HG02678 (cell line): Measurements from ENCODE around the gene GTF2B.
"Not testable (repeated sequence)": the region's sequence is repeated elsewhere in the genome, so short reads cannot be mapped to it uniquely, and the experiment has no call there.

Source experiments
- ATAC-seq: cut with Tn5 transposase; IDR thresholded peaks from one replicate; pipeline ENCODE4 v1.9.1; 2021; ENCODE audit warnings: mild to moderate bottlenecking, moderate library complexity; ENCODE audit not compliant: unreplicated experiment

GTF2B gene

DNA sequence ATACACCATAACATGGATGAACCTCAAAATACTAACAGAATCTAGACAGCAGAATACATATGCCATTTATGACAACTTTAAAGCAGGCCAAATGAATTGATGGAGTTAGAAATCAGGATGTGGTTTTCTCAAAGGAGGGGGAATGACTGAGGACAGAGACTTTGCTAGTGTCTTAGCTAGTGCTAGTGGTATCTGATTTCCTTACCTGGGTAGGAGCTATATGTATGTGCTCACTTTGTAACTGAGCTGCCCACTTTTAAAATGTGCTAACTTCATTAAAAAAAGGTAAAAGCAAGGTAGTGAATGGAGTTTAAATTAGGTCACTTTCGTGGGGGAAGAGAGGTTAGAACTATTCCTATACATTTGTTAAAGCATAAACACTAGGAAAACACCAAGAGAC is 2.6 kb downstream of the GTF2B start:
- ATAC-seq, result no peak

DNA sequence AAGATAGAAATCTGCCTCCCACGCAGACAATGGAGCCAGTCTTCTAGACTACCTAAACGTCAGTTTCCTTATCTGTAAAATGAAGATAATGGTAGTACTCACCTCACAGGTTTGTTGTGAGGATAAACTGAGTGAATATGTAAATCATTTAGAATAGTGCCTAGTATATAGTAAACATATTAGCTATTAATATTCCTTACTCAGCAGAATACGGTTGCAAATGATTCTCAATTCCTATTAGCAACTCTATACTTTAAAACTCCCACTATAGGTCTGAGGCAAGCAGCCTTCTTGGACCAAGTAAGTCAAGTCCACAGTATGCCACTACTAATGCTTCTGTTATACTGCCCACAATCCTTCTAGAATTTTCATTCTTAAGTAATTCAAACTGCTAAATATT is 5.4 kb downstream of the GTF2B start:
- no peak for ATAC-seq

DNA sequence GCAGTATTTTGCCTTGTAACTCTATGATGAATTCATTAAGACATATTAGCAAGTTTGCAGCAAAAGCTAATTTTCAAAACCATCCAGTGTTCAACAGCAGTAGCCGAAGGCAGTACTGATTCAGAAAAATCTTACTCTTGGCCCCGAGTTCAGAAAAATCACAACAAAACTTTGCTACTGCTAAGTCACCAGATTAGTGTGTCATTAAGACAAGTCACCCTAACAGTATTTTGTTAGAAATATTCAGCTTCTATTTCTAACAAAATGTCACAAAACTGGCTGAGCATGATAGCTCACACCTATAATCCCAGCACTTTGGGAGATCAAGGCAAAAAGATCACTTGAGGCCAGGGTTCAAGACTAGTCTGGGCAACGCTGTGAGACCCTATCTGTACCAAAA is 8.2 kb downstream of the GTF2B start:
- no peak for ATAC-seq

DNA sequence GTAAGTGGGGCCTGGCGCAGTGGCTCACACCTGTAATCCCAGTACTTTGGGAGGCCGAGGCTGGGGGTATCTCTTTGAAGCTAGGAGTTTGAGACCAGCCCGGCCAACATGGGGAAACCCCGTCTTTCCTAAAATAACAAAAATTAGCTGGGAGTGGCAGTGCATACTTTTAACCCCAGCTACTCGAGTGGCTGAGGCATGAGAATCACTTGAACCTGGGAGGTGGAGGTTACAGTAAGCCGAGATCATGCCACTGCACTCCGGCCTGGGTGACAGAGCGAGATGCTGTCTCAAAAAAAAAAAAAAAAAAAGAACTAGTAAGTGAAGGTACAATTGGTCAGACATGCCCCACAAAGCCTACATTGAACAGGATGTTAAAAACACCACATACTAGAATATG is 10.7 kb downstream of the GTF2B start:
- not testable (repeated sequence) for ATAC-seq

DNA sequence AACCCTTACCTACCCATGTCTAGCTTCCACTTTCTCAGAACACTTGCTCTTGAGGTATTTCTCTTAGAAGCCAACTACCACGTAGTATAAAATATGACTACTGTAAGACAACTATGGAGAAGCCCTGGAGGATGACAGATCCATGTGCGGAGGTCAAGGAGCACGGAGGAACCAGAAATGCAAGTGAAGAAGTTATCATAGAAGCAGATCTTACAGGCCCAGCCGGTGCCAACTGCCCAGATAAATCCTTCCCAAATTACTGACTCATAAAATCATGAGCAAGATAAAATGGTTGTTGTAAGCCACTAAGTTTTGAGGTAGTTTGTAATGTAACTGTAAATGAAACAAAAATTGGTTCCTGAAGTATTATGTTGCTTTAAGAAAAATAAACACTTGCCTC is 12.6 kb downstream of the GTF2B start:
- no peak for ATAC-seq

DNA sequence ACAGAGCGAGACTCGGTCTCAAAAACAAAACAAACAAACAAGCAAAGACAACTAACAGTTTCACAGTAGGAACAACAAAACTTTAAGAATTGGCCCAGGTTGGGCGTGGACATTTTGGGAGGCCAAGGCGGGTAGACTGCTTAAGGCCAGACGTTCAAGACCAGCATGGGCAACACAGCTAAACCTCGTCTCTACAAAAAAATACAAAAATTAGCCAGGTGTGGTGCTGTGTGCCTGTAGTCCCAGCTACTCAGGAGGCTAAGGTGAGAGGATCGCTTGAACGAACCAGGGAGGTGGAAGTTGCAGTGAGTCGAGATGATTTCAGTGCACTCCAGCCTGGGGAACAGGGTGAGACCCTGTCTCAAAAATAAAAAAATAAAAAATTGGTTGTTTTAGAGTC is 13.5 kb downstream of the GTF2B start:
- ATAC-seq, result no peak

DNA sequence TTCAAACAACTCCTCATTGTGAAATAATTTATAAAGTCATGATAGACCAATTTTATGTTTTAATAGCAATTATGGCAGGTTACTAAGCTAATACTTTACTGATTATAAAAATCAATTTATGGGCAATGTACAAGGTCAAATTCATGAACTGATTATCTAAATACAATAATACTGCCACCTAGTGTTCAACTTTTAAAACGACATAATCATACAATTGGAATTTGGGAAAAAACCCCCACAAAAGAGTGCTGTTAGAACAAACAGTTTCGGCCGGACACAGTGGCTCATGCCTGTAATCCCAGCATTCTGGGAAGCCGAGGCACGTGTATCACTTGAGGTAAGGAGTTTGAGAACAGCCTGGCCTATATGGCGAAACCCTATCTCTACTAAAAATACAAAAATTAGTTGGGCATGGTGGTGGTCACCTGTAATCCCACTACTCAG is 14.0 kb downstream of the GTF2B start:
- no peak for ATAC-seq

DNA sequence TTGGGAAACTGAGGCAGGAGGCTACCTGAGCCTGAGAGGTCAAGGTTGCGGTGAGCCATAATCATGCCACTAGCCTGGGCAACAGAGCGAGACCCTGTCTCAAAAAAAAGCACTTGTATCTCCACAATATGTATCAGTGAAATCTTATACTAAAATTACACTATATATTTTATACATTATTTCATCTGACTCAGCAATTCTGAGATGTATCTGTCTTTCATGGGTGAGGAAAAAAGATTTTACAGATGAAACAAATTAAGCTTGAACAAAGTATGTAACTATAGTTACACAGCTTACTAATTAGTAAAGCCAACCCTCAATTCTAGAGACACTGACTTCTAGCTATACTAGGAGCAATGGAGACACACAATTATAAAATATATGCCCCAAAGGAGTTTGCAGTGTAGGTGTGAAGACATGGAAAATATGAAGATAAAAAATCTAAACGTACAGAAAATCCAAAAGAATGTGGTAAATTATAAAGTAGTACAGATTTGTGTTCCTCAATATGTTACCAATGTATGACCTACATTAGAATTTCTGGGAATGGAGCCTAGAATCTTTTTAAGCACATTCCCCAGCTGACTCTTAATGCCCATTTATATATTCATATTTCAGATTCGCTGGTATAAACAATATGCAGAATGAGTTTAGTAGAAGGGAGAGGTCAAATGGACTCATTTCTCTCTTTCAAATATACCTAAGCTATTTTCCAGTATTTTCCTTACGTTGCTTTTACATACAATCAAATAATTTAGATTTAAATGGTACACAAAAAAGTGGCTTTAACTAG is 14.6 kb downstream of the GTF2B start:
- no peak for ATAC-seq

DNA sequence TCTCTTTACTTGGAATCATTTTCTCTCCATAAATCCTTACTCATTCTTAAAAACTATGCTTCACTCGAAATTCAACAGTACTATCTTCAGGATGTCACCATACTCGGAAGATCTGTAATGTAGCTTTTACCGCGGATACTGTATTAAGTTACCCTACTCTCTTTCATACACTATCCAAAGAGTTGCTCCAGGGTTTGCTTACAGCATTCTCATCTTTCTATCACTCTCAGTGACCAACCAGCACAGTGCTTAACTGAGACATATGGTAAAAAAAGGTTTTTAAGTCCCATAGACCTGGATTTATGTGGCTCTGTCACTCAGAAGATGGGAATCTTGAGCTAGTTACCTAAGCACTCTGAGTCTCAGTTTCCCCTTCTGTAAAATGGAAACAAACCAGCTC is 15.8 kb downstream of the GTF2B start:
- ATAC-seq, result no peak

DNA sequence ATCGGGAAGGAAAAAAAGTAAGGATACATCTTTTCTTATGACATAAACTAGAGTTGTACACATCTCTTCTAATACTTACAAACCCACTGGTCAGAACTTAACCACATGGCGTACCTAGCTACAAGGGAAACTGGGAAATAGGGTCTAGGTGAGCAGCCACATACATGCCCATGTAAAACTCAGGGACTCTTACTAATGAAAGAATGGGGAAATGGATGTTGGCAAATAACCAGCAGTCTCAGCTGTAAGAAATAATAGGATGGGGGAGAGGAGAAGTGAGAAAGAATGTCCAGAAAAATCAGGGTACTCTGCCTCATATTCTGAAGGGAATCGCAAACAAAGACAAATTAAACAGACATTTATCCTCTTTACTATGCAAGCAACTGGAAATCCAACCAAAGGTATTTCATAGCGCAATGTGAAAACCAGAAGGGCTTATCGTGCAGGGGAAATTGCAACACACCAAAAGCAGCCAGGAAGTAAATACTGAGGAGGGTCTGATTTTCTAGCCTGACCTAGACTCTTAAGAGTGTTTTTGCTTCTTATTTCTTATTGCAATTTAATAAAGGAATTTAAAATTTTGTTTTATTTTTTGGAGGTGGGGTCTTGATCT is 17.5 kb downstream of the GTF2B start:
- no peak for ATAC-seq

DNA sequence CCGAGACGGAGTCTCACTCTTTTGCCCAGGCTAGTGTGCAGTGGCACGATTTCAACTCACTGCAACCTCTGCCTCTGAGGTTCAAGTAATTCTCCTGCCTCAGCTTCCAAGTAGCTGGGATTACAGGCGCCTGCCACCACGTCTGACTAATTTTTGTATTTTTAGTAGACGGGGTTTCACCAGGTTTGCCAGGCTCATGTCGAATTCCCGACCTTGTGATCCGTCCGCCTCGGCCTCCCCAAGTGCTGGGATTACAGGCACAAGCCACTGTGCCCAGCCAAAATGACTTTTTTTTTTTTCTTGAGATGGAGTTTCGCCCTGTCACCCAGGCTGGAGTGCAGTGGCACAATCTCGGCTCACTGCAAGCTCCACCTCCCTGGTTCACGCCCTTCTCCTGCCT is 21.7 kb downstream of the GTF2B start:
- not testable (repeated sequence) for ATAC-seq

DNA sequence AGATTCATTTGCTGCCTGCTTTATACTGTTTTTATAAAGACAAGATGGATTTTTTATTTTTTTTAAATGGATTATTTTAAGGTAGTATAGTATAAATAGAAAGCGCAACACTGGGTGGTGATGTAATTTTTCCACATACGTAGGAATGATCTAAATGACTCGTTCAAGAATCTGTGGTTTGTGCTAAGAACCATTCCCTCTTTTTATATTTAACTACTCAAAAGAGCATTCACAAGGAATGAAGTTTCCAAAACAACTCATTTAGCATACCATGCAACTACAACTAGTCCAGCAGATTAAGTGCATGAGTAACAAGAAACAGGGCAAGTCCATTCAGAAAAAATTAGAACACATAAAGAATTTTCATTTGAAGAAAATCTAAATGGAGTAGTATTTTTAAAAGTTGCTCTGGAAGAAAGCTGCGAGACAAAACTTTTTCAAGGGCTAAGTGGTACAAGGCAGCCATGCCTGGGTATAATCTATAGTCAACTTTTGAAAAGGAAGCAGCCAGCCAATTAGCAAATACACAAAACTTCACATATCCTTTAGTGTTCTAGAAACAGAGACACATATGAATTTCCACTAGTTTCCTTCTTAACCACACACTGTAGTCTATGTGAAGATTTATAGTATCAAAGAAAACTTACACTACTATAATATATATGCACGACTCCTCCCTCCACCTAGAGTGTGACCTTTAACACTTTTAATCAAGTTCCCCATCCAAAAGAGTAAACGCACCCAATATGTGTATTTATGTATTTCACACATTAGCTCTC is 23.4 kb downstream of the GTF2B start:
- ATAC-seq, result peak; percentile 34

DNA sequence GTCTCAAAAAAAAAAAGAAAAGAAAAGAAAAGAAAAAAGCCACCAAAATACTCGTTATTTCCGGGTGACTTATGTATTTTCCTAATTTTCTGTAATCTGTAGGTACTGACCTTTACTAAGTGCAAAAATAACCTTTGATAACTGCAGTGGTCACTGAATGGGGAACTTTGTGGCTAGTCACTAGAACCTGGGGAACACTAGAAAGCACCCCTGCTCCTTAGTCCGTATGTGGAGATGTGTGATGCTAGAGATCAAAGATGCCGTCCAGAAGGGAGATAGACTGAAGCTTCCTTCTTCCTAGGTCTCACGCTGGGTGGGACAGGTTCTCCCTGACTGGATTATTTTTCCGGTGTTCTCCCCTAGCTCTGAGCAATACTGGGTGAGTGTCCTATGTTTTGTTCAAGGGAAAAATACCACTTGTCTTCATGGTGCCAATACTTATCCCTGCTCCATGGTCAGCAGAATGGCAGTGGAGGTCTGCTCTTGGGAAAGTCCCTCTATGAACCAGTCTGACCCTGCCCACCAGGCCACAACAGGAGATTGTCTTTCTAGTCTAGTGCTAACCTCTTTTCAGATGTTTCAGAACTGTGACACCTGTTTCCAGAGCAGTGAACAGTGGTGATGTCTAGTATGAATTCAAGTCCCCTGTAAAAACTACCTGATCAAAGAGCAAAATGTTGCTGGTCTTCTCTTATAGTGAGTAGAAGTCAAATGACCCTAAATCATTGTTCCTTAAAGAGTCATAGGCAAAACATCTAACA is 39.9 kb downstream of the GTF2B start:
- no peak for ATAC-seq

DNA sequence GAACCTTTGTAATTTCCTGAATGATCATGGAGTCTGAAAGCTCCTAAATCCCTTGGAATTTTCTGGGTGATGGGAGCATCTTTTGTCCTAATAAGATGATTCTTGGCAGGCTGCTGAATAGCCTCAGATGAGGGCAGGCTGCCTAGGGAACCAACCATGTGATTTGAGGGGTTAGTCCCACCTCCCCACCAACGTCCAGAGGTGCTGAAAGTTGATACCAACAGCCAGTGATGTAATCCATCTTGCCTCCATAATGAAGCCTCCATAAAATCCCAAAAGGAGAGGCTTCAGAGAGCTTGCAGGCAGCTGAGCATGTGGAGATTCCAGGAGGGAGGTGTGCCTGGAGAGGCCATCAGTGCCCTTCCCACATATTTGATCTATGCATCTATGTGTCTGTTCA is 43.7 kb downstream of the GTF2B start:
- no peak for ATAC-seq

DNA sequence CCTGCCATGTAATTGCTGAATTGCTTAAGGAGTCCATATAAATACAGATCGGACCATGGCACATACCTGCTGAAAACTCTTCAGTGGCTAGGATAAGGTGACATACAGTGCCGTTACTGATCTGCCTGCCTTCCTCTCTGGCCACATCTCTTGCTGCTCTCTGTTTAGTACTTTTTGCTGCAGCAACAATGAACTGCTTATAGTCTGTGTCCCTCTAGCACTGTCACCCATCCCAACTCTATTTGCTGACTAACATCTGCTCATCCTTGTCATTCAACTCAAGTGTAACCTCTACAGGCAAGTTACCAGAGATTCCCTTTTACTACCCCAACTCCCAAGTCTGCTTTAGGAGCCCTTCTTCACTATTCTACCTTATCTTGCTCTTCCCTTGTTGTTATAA is 65.6 kb downstream of the GTF2B start:
- ATAC-seq, result no peak

DNA sequence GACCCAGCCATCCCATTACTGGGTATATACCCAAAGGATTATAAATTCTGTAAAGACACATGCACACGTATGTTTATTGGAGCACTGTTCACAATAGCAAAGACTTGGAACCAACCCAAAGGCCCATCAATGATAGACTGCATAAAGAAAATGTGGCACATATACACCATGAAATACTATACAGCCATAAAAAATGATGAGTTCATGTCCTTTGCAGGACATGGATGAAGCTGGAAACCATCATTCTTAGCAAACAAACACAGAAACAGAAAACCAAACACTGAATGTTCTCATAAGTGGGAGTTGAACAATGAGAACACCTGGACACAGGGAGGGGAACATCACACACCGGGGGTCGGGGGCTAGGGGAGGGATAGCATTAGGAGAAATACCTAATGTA is 71.7 kb downstream of the GTF2B start:
- ATAC-seq, result not testable (repeated sequence)

DNA sequence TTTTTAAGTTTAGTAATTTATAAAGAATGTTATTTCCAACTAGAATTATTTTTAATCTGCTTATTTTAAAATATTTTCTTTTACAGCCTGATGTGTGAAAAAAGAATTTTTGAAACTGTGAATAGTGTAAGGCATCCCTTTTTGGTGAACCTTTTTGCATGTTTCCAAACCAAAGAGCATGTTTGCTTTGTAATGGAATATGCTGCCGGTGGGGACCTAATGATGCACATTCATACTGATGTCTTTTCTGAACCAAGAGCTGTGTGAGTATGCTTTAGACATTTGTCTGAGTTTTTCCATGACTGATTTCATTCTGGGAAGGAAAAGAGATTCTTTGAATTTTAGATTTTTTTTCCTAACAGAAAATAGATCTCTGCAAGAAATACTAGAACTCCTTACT is 77.9 kb downstream of the GTF2B start:
- ATAC-seq, result no peak

DNA sequence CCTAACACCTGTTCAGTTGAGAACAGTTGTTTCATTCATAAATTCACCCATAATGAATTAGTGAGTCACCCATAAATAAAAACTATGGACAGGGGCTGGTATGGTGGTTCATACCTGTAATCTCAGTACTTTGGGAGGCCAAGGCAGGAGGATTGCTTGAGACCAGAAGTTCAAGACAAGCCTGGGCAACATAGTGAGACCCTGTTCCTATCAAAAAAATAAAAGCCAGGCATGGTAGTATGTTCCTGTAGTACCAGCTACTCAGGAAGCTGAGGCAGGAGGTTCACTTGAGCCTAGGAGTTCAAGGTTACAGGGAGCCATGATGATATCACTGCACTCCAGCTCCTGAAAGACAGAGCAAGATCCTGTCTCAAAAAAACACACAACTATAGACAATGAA is 79.0 kb downstream of the GTF2B start:
- no peak for ATAC-seq

DNA sequence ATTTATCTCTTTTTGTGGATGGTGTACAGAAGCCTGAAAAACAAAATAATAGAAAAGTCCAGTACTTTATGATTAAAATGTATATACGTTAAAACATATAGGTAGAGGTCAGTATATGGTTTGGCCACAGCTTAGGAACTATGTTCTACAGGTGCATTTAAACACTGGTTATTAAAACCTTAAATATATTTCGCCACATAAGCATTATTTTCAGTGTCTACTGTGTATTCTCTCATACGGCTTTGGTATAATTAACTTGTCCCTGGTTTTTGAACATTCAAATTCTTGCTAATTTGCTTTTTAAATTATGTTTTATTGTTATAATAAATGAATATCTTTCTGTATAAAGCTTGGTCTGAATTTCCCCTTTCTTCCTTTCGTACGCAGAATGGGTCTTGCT is 87.9 kb downstream of the GTF2B start:
- ATAC-seq, result no peak

DNA sequence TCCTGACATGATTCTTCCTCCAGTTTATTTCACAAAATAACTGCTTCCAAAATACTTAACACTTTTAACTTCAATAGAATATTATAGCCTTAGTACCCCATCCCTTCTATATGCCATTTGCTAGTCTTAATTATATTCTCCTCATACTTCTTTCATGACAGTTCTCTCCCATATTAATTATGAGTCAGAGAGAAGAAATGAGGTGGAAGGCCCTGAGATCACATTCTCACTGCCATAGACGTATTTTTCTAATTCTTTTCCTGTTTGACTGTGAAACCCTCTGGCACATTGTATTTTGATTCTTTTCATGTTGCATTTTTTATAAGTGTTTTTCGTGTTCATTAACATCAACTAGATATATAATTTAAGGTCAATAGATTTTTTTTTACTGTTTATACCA is 88.4 kb downstream of the GTF2B start:
- no peak for ATAC-seq
